ENCODE measurements around the gene EZH1. TPM values are rescaled to one million over a fixed set of nuclear protein-coding genes. Genes with fewer than 3 reads are reported as not detected.

EZH1 gene
- total RNA-seq, 4 donors from 2014 or later = 53.7 to 126 (median 91.8) TPM

GRCh38 chr17:42702446-42702845 lies 42.4 kb downstream of the EZH1 start:
- no peak for TF ChIP-seq CTCF (IDR thresholded peaks at IDR 0.05; ENCODE audit: low read depth)

- no peak for TF ChIP-seq CTCF (IDR thresholded peaks at IDR 0.05; ENCODE audit: low read depth)
These were observed 44.1 kb downstream of the EZH1 start for GRCh38 chr17:42700586-42701289.

GRCh38 chr17:42699415-42699740 lies 45.5 kb downstream of the EZH1 start:
- no peak for TF ChIP-seq CTCF (IDR thresholded peaks at IDR 0.05; ENCODE audit: low read depth)

- no peak for TF ChIP-seq CTCF (IDR thresholded peaks at IDR 0.05; ENCODE audit: low read depth)
These were observed 46.0 kb downstream of the EZH1 start for GRCh38 chr17:42698736-42699414.

- no peak for TF ChIP-seq CTCF (IDR thresholded peaks at IDR 0.05; ENCODE audit: low read depth)
These were observed 47.6 kb downstream of the EZH1 start for GRCh38 chr17:42697108-42697811.

- TF ChIP-seq CTCF (IDR thresholded peaks at IDR 0.05; ENCODE audit: low read depth) = no peak
These were observed 49.3 kb downstream of the EZH1 start for GRCh38 chr17:42695500-42695899.

GRCh38 chr17:42694524-42694923 lies 50.3 kb downstream of the EZH1 start:
- TF ChIP-seq CTCF (IDR thresholded peaks at IDR 0.05; ENCODE audit: low read depth) = no peak

All from subcutaneous adipose tissue (tissue), 4 donors.